GM23248 (cell line): ENCODE data around the gene TMEM131. TPM values are rescaled to one million over a fixed set of nuclear protein-coding genes. Genes with fewer than 3 reads are reported as not detected.

Experiments
- DNase-seq: peaks from one replicate; pipeline ENCODE4 v3.0.0-alpha.2; 2015
- H2AFZ ChIP-seq: fragments of 200-600 bp; sonication (generic); 2 replicates; pipeline ENCODE4 v1.6.1; 2016; ENCODE audit warnings: antibody characterized with exemption
- H3F3A ChIP-seq: fragments of 200-600 bp; sonication (generic); 2 replicates; pipeline ENCODE4 v1.6.1; 2016; ENCODE audit warnings: mild to moderate bottlenecking, antibody characterized with exemption, mixed run types; ENCODE audit not compliant: insufficient read depth
- H3K27ac ChIP-seq: fragments of 200-600 bp; sonication (generic); 2 replicates; pipeline ENCODE4 v1.5.1; 2016; ENCODE audit warnings: mild to moderate bottlenecking
- H3K27me3 ChIP-seq: fragments of 200-600 bp; sonication (generic); replicated peaks from 2 replicates; pipeline ENCODE4 v1.6.1; 2016; ENCODE audit warnings: mild to moderate bottlenecking; ENCODE audit not compliant: insufficient read depth
- H3K36me3 ChIP-seq: fragments of 200-600 bp; sonication (generic); 2 replicates; pipeline ENCODE4 v1.6.1; 2016; ENCODE audit warnings: low read depth, mild to moderate bottlenecking
- H3K4me1 ChIP-seq: fragments of 200-600 bp; sonication (generic); 2 replicates; pipeline ENCODE4 v1.6.1; 2016; ENCODE audit warnings: mild to moderate bottlenecking; ENCODE audit not compliant: insufficient read depth
- H3K4me2 ChIP-seq: fragments of 200-600 bp; sonication (generic); one replicate; pipeline ENCODE4 v1.6.1; 2016; ENCODE audit warnings: mild to moderate bottlenecking; ENCODE audit not compliant: unreplicated experiment
- H3K4me3 ChIP-seq: fragments of 200-600 bp; sonication (generic); 2 replicates; pipeline ENCODE4 v1.5.1; 2016; ENCODE audit warnings: mild to moderate bottlenecking
- H3K79me2 ChIP-seq: fragments of 200-600 bp; sonication (generic); 2 replicates; pipeline ENCODE4 v1.6.1; 2016; ENCODE audit warnings: mild to moderate bottlenecking; ENCODE audit not compliant: insufficient read depth
- H3K9ac ChIP-seq: fragments of 200-600 bp; sonication (generic); 2 replicates; pipeline ENCODE4 v1.6.1; 2016; ENCODE audit warnings: mild to moderate bottlenecking
- H3K9me2 ChIP-seq: fragments of 200-600 bp; sonication (generic); 2 replicates; pipeline ENCODE4 v1.6.1; 2016; ENCODE audit warnings: mixed run types, mild to moderate bottlenecking, moderate library complexity; ENCODE audit not compliant: insufficient read depth
- H3K9me3 ChIP-seq: fragments of 200-600 bp; sonication (generic); one replicate; pipeline ENCODE4 v1.6.1; 2017; ENCODE audit warnings: low read depth
- H4K20me1 ChIP-seq: fragments of 200-600 bp; sonication (generic); 2 replicates; pipeline ENCODE4 v1.6.0; 2016; ENCODE audit not compliant: insufficient read depth
- EZH2 ChIP-seq: fragments of 200-600 bp; sonication (generic); IDR thresholded peaks from 2 replicates; pipeline ENCODE4 v1.6.1; 2018; ENCODE audit warnings: antibody characterized with exemption, mild to moderate bottlenecking; ENCODE audit not compliant: insufficient read depth, poor library complexity, severe bottlenecking
- EZH2phosphoT487 ChIP-seq: fragments of 200-600 bp; sonication (generic); IDR thresholded peaks from 2 replicates; pipeline ENCODE4 v1.6.1; 2018; ENCODE audit warnings: antibody characterized with exemption, moderate library complexity, mild to moderate bottlenecking, low read depth; ENCODE audit not compliant: insufficient read depth
- WGBS, 2 experiments: methylation state at CpG; one replicate each; pipeline ENCODE4 v1.1.6; 2015 to 2017; ENCODE audit warnings: low lambda C conversion rate in 2 of 2, low coverage in 1 of 2; ENCODE audit errors: missing lambda C conversion rate in 2 of 2; 5-methylcytosine and 5-hydroxymethylcytosine counted together
- in situ Hi-C: fragments of 300-500 bp; cut with MboI; formaldehyde crosslinking; loops from 2 replicates; pipeline ENCODE4 v1.15.0; 2020
- polyA plus RNA-seq: library from polyadenylated mRNA; unstranded; fragments of >200 nt; fragmentation: Nextera tagmentation; extraction: Ambion mirVana; gene quantifications from 2 replicates; pipeline ENCODE4 v1.2.1, GENCODE V29; 2016
- small RNA-seq: library from RNA; depleted of rRNA; stranded (forward); fragments of <200 nt; gene quantifications from one replicate; pipeline ENCODE3, GENCODE V24; 2014; ENCODE audit warnings: low read depth, low replicate concordance
- total RNA-seq: library from RNA; depleted of rRNA; stranded (reverse); fragments of >200 nt; shearing (Covaris generic); gene quantifications from 2 replicates; pipeline ENCODE4 v1.2.3, GENCODE V29; 2014; rRNA removed

The TMEM131 gene
- total and polyA plus RNA-seq, 2 experiments from 2014 or later = 15.7 to 16.4 TPM

GRCh38 chr2:97708048-97708380 is 287.7 kb downstream of the TMEM131 start:
- H3F3A ChIP-seq = no peaks in the 10 kb centered on the region
- no peak overlapping the region for H3K4me3 ChIP-seq
- in situ Hi-C loops = no loop called here

GRCh38 chr2:97707362-97708047 is 288.2 kb downstream of the TMEM131 start:
- no peaks in the 10 kb centered on the region for H3K9me2 ChIP-seq
- no peak overlapping the region for H3K4me3 ChIP-seq
- no peak for DNase-seq
- H3K4me2 ChIP-seq = no peak overlapping the region
- TF ChIP-seq EZH2 (no peak), EZH2phosphoT487 (no peak)
- H3K9me3 ChIP-seq = no peaks in the 10 kb centered on the region
- H3K27ac ChIP-seq = no peak overlapping the region
- no peaks in the 10 kb centered on the region for H4K20me1 ChIP-seq
- no peaks in the 10 kb centered on the region for H3K4me1 ChIP-seq
- no peak overlapping the region for H2AFZ ChIP-seq
- no peaks in the 10 kb centered on the region for H3F3A ChIP-seq
- H3K9ac ChIP-seq = no peak overlapping the region
- H3K27me3 ChIP-seq = no peaks in the 10 kb centered on the region
- in situ Hi-C loops = no loop called here
- H3K79me2 ChIP-seq = no peaks in the 10 kb centered on the region
- 54 to 57% methylated on average over 11 of the region's 11 CpGs for WGBS, 2 experiments
- no peaks in the 10 kb centered on the region for H3K36me3 ChIP-seq

More at GRCh38 chr2:97708048-97708380, 287.7 kb downstream of the TMEM131 start:
- no peak overlapping the region for H3K9ac ChIP-seq
- 67 to 74% methylated on average over 4 of the region's 4 CpGs for WGBS, 2 experiments
- no peaks in the 10 kb centered on the region for H3K27me3 ChIP-seq
- no peaks in the 10 kb centered on the region for H3K9me3 ChIP-seq
- H3K4me1 ChIP-seq = no peaks in the 10 kb centered on the region
- no peak overlapping the region for H3K27ac ChIP-seq
- H3K9me2 ChIP-seq = no peaks in the 10 kb centered on the region
- TF ChIP-seq EZH2 (no peak), EZH2phosphoT487 (no peak)
- no peaks in the 10 kb centered on the region for H3K36me3 ChIP-seq
- H2AFZ ChIP-seq = no peak overlapping the region
- H4K20me1 ChIP-seq = no peaks in the 10 kb centered on the region
- H3K4me2 ChIP-seq = no peak overlapping the region
- DNase-seq = no peak
- H3K79me2 ChIP-seq = no peaks in the 10 kb centered on the region

GRCh38 chr2:97706708-97707345 is 288.9 kb downstream of the TMEM131 start:
- no peak overlapping the region for H3K27ac ChIP-seq
- TF ChIP-seq EZH2phosphoT487 (no peak), EZH2 (no peak)
- no peak overlapping the region for H3K4me2 ChIP-seq
- H3K9ac ChIP-seq = no peak overlapping the region
- H3K4me3 ChIP-seq = no peak overlapping the region
- no peaks in the 10 kb centered on the region for H3F3A ChIP-seq
- no peaks in the 10 kb centered on the region for H3K4me1 ChIP-seq
- no peaks in the 10 kb centered on the region for H3K9me2 ChIP-seq
- H4K20me1 ChIP-seq = no peaks in the 10 kb centered on the region
- H2AFZ ChIP-seq = no peak overlapping the region
- no peaks in the 10 kb centered on the region for H3K36me3 ChIP-seq
- no peaks in the 10 kb centered on the region for H3K9me3 ChIP-seq
- 51 to 67% methylated on average over 6 to 11 of the region's 11 CpGs for WGBS, 2 experiments
- in situ Hi-C loops = no loop called here
- H3K79me2 ChIP-seq = no peaks in the 10 kb centered on the region
- no peak for DNase-seq
- no peaks in the 10 kb centered on the region for H3K27me3 ChIP-seq

Small RNA genes lying within 50 kb of the gene (small RNA-seq; reads per million reads assigned to genes)
- gene HMGN1P36 (not detected), gene RNU7-96P (not detected)

Other genes with a start within 250 kb of the TMEM131 start
- not detected in 2 replicates for gene VWA3B, start 91.2 kb upstream of the TMEM131 start, total RNA-seq
- gene VWA3B, start 91.2 kb upstream of the TMEM131 start, polyA plus RNA-seq = not detected in 2 replicates